ENCODE measurements around the gene ATP1A4.

- TF ChIP-seq CTCF (IDR thresholded peaks at IDR 0.05) = peak; percentile 93 to 98 (median 98)
- TF ChIP-seq POLR2A (IDR thresholded peaks at IDR 0.05) = no peak
These were observed 41.9 kb downstream of the ATP1A4 start for GRCh38 chr1:160193091-160193819.
